Inflammatory macrophage treated with lipopolysaccharide for 4 hours (primary cell): ENCODE results near the gene PTGR2.
"Not testable (repeated sequence)": the region's sequence is repeated elsewhere in the genome, so short reads cannot be mapped to it uniquely, and the experiment has no call there.

Source experiments
- DNase-seq: peaks from one replicate; pipeline ENCODE4 v3.0.0-alpha.2; 2020

Gene PTGR2

GRCh38 chr14:73851567-73852382 is at the start of gene PTGR2:
PTGR2 (plus strand) TSS chr14:73851831; CDS start chr14:73858863, 7,032 bp downstream.
- peak; percentile 93 for DNase-seq

DNA sequence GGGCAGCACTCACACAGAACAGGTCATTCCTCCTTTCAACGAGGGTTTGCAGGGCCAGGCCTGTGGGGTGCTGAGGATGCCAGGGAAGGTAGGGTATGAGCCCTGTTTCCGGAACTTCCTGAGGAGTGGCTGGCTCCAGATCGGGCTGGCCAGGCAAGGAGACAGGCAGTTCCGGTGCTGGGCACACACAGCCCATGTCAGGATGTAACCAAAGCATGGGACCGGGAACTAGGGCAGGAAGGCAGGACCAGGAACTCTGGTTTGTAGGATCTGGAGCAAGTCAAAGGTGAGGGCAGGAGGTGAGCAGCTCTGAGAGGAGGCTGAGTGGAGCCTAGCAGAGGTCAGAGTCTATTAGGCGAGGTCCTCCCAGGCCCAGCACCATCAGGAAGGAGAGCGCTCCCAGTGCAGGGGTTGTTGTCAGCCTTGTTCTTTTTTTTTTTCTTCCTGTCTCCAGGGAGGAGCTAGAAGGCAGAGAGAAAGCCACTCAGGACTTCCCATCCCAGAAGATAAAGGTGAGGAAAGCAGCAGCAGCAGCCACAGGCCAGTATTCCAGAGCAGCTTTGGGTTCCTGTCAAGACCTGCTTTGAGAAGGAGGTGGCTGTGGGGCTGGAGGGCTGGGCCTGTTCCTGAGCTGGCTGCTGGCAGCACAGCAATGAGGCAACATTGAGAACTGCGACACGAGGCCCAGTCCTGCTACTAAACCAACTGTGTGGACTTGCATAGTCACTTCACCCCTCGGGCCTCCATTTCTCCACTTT is 49.0 kb upstream of the PTGR2 start:
- no peak for DNase-seq

DNA sequence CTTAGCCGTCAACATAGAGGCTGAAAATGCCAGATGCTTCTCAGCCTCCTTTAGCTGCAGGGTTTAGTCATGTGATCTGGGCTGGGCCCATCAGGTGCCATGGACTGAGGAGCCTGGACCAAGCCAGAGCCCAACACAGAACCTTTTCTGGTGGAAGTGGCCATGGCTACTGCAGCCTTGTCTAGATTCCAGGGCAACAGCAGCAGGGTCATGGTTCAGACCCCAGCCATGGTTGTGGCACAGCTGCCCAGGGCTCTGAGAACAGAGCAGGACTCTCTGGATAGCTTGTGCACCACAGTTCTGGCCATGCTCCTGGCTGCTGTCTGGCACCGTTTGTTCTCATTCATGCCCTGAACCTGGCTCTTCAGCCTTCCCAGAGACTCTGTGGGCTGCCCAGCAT is 47.0 kb upstream of the PTGR2 start:
- DNase-seq = no peak

DNA sequence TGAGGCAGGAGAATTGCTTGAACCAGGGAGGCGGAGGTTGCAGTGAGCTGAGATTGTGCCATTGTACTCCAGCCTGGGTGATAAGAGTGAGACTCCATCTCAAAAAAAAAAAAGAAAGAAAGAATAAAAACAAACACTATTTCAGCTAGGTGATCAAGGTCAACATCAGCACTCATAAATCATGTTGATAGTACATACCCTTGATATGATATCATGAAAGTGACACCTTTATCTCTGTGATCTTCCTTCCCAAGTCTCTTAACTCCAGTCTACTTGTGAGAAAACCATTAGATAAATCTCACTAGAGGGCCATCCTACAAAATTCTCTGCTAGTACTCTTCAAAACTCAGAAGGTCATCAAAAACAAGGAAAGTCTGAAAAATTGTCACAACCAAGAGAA is 44.2 kb upstream of the PTGR2 start:
- no peak for DNase-seq

- DNase-seq = no peak
Measured at GRCh38 chr14:73809391-73809790, 42.2 kb upstream of the PTGR2 start.

DNA sequence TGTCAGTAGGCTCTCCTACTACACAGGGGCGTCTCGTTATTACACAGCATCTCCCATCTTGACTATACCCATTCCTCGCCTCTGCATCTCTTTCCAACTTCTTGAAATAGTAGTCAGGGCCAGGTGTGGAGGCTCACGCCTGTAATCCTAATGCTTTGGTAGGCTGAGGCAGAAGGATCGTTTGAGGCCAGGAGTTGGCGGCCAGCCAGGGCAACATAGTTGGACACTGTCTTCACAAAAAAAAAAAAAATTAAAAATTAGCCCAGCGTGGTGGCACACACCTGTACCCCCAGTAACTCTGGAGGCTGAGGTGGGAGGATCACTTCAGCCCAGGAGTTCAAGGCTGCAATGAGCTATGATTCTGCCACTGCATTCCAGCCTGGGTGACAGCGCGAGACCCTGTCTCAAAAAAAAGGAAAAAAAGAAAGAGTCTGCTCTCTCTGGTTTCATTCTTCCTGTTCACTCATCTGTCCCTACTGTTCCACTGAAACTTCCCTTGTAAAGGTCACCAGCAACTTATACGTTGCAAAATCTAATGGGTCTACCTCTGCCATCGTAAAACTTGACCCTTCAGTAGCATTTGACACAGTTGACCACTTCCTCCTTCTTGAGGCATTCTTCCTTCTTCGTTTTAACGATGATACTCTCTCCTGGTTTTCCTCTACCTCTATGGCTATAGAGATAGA is 41.0 kb upstream of the PTGR2 start:
- peak; percentile 79 for DNase-seq

DNA sequence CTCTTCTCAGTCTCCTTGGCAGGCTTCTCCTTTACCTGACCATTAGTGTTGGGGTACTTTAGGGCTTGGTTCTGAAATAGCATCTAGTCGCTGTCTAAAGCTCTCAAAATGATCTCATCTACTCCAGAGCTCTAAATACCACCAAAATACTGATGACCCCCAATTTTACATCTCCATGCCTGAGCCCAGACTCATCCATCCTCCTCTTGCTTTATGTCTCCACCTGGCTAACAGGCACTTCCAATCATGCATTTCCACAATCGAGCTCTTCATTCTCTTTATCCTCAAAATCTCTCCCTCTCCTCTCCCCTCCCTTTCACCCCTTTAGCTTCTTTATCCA is 40.5 kb upstream of the PTGR2 start:
- DNase-seq = no peak

DNA sequence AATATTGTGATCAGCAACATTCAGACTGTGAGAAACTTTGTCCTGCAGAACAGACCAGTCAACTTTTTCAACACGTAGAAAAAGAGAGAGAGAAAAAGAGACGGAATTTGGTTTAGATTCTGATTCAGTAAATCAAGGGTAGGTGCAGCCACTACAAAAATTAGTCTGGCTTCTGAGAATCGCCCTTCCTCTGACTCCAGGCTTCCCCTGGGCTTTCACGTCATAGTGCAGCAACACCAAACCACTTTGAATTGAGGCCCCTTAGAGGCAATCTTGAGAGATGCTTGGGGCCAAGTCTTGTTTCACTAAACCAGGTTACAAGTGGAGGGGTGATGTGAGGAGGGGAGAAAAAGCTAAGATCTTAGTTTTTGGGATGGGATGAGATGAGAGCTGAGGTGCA is 37.5 kb upstream of the PTGR2 start:
- DNase-seq = no peak

GRCh38 chr14:73815849-73816248 is 35.8 kb upstream of the PTGR2 start:
- DNase-seq = no peak

GRCh38 chr14:73816393-73816816 is 35.2 kb upstream of the PTGR2 start:
- DNase-seq = peak; percentile 84

- no peak for DNase-seq
Measured at GRCh38 chr14:73817020-73817655, 34.5 kb upstream of the PTGR2 start.

DNA sequence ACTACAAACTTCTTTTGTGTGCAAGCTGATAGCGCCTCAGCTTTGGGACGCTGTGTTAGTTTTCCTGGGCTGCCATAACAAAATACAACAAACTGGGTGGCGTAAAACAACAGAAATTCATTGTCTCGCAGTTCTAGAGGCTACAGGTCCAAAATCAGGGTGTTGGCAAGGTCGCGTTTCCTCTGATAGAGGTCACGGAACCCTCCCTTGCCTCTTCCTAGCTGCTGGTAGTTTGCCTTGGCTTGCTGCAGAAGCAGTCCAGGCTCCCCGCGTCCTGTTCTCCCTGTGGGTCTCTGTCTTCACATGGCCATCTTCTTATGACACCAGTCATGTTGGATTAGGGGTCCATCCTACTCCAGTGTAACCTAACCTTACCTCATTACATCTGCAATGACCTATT is 32.8 kb upstream of the PTGR2 start:
- DNase-seq = no peak

GRCh38 chr14:73820631-73821030 is 31.0 kb upstream of the PTGR2 start:
- no peak for DNase-seq

DNA sequence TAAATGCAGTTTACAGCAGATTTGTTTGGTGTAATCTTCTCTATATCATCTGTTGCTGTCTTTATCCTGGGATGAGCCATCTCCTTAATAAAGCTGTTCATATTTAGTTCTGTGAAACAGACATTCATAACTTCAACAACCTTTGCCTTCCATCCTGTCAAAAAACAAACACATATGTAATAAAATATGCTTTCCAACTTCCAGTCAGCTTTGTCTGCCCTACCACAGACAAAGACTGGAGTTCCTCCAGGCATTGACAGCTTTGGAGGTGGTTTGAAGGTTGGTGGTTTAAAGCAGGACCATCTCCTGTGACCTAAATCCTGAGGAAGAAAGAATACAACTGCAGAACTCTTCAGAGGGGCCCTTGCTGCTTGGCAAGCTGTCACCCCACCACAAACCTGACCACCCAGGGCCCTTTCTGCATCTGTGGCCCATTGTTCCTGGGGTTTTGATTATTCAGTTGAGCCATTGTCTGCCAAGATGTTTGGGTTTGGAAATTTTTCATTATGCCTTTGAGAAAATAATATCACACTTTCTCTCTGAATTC is 28.2 kb upstream of the PTGR2 start:
- no peak for DNase-seq

DNA sequence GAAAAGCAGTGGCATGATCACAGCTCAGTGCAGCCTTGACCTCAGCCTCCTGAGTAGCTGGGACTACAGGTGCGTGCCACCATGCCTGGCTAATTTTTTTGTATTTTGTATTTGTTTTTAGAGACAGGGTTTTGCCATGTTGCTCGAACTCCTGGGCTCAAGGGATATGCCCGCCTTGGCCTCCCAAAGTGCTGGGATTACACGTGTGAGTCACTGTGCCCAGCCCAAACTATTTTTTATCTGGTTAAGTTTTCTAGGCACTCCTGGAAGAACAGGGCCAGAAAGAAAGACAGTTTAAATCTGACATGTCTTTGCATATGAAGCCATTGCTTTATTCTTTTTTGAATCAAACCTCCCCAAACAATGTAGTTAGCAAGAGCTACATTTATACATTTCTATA is 27.5 kb upstream of the PTGR2 start:
- DNase-seq = no peak

- no peak for DNase-seq
Measured at GRCh38 chr14:73824536-73824935, 27.1 kb upstream of the PTGR2 start.

- DNase-seq = peak; percentile 79
Measured at GRCh38 chr14:73825551-73826188, 26.0 kb upstream of the PTGR2 start.

GRCh38 chr14:73827190-73827589 is 24.4 kb upstream of the PTGR2 start:
- not testable (repeated sequence) for DNase-seq

GRCh38 chr14:73829071-73829470 is 22.6 kb upstream of the PTGR2 start:
- DNase-seq = no peak

- DNase-seq = peak; percentile 94
Measured at GRCh38 chr14:73829526-73830431, 21.9 kb upstream of the PTGR2 start.

DNA sequence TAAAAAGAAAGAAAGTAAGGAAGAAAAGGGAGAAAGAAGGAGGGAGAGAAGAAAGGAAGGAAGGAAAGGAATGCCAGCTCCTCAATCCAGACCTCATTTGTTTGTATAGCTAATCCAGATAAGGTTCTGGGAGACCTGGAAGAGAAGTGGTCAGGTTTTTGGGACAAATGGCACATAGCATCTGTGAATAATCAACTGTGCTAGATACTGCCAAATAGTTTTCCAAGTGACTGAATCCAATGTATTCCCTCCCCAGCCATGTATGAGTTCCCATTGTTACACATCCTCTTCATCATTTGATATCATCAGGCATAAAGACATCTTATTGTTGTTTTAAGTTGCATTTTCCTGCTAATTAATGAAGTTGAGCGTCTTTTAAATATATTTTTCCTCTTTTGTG is 18.6 kb upstream of the PTGR2 start:
- DNase-seq = no peak
